Measurements from ENCODE around the gene JMJD7.

DNA sequence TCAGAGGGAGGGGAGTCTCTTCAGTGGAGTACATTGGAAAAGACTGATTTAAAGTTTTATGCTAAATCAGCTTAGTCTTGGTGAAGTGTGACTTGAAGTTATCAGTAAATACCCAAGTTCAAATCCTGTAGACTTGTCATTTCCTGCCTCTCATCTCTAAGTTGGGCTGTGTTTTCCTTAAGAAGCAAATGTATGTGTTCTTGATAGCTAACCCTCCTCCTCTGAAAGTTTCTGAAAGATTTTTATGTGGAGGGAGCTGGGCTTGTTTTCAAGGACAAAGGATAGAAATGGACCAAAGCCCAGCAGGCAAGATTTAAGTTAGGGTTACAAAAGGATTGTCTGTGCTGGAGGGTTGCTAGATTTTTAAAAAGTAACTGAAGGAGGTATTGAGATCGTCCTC is 49.4 kb upstream of the JMJD7 start:
- TF ChIP-seq, protein P1, sequence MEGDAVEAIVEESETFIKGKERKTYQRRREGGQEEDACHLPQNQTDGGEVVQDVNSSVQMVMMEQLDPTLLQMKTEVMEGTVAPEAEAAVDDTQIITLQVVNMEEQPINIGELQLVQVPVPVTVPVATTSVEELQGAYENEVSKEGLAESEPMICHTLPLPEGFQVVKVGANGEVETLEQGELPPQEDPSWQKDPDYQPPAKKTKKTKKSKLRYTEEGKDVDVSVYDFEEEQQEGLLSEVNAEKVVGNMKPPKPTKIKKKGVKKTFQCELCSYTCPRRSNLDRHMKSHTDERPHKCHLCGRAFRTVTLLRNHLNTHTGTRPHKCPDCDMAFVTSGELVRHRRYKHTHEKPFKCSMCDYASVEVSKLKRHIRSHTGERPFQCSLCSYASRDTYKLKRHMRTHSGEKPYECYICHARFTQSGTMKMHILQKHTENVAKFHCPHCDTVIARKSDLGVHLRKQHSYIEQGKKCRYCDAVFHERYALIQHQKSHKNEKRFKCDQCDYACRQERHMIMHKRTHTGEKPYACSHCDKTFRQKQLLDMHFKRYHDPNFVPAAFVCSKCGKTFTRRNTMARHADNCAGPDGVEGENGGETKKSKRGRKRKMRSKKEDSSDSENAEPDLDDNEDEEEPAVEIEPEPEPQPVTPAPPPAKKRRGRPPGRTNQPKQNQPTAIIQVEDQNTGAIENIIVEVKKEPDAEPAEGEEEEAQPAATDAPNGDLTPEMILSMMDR (IDR thresholded peaks at IDR 0.05) = no peak
- TF ChIP-seq POLR2A (IDR thresholded peaks at IDR 0.05) = no peak

Data from Peyer's patch (tissue), 4 donors.